Neural cell (in vitro differentiated cells): ENCODE results near the gene LAPTM4A.

Source experiments
- EZH2 ChIP-seq: fragments of 200-600, 300-800 bp; shearing (Covaris generic), sonication (generic); IDR thresholded peaks from 2 replicates; pipeline ENCODE4 v1.6.1; 2014; ENCODE audit warnings: antibody characterized with exemption, low read length, borderline replicate concordance, mild to moderate bottlenecking; ENCODE audit not compliant: insufficient read depth, poor library complexity, severe bottlenecking
- POLR2AphosphoS5 ChIP-seq: IDR thresholded peaks from 2 replicates; pipeline ENCODE4 v1.6.1; 2012
- RAD21 ChIP-seq: fragments of 450-650 bp; conservative IDR thresholded peaks from 2 replicates; pipeline ENCODE4 v1.6.1; 2014; ENCODE audit warnings: antibody characterized with exemption, mild to moderate bottlenecking, moderate library complexity
- TAF1 ChIP-seq: IDR thresholded peaks from 2 replicates; pipeline ENCODE4 v1.6.1; 2012; ENCODE audit warnings: low read depth
- TF ChIP-seq, protein P1 (sequence below): fragments of 450-650 bp; IDR thresholded peaks from 2 replicates; pipeline ENCODE4 v1.5.1; 2014; ENCODE audit warnings: antibody characterized with exemption, mild to moderate bottlenecking, moderate library complexity; ENCODE audit not compliant: poor library complexity, severe bottlenecking

DNA sequence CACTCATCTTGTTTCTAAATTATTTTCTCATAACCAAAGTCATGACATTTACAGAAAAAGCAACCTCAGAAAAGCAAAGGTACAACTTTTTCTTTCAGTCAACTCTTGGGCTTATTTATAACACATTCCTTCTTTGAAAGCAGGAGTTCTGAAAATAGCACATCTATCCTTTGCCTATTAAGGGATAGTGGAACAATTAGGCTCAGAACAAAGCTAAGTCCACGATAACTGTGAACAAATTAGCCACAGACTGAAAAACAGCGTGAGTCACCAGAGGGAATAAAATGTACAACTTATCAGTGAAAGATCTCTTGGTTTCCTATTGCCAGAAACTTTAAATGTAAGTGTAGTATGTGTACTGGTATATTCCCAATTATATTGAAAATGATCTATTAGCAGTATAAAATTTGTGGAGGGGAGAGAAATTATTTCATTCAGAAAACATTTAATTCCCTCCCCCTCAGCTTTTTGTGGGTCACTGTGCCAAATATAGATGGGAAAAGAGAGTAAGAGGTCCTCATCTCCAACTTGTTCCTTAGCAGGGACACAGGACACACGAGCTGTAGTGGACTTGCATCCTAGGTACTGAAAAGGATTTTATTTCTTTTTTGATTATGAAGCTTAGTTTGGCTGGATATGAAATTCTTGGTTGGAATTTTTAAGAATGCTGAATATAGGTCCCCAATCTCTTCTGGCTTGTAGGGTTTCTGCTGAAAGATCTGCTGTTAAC lies 23.6 kb downstream of the LAPTM4A start:
- no peak for TF ChIP-seq RAD21
- TF ChIP-seq, protein P1, sequence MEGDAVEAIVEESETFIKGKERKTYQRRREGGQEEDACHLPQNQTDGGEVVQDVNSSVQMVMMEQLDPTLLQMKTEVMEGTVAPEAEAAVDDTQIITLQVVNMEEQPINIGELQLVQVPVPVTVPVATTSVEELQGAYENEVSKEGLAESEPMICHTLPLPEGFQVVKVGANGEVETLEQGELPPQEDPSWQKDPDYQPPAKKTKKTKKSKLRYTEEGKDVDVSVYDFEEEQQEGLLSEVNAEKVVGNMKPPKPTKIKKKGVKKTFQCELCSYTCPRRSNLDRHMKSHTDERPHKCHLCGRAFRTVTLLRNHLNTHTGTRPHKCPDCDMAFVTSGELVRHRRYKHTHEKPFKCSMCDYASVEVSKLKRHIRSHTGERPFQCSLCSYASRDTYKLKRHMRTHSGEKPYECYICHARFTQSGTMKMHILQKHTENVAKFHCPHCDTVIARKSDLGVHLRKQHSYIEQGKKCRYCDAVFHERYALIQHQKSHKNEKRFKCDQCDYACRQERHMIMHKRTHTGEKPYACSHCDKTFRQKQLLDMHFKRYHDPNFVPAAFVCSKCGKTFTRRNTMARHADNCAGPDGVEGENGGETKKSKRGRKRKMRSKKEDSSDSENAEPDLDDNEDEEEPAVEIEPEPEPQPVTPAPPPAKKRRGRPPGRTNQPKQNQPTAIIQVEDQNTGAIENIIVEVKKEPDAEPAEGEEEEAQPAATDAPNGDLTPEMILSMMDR = no peak
- TF ChIP-seq POLR2AphosphoS5 = no peak
- no peak for TF ChIP-seq EZH2
- TF ChIP-seq TAF1 = no peak
